Neural cell (in vitro differentiated cells): ENCODE results near the gene REXO5. TPM values are rescaled to one million over a fixed set of nuclear protein-coding genes. Genes with fewer than 3 reads are reported as not detected.

Experiments
- H2AFZ ChIP-seq: fragments of 200-600, 300-800 bp; sonication (generic), shearing (Covaris generic); 2 replicates; pipeline ENCODE4 v1.6.0; 2014; ENCODE audit warnings: low read depth, mild to moderate bottlenecking, antibody characterized with exemption, low read length, moderate library complexity
- H3F3A ChIP-seq: fragments of 200-600 bp; shearing (Covaris generic); 2 replicates; pipeline ENCODE4 v1.6.1; 2016; ENCODE audit warnings: mild to moderate bottlenecking, moderate library complexity, mixed read lengths, antibody characterized with exemption, low read length; ENCODE audit not compliant: insufficient read depth, poor library complexity, severe bottlenecking
- H3K27ac ChIP-seq: fragments of 200-600, 300-800 bp; sonication (generic), shearing (Covaris generic); 2 replicates; pipeline ENCODE4 v1.5.1; 2014; ENCODE audit warnings: mild to moderate bottlenecking, low read length, moderate library complexity
- H3K27me3 ChIP-seq: fragments of 300-800, 200-600 bp; sonication (generic), shearing (Covaris generic); 2 replicates; pipeline ENCODE4 v1.6.0; 2014; ENCODE audit warnings: mild to moderate bottlenecking, low read depth, low read length, moderate library complexity; ENCODE audit not compliant: insufficient read depth
- H3K36me3 ChIP-seq: fragments of 300-800, 200-600 bp; sonication (generic), shearing (Covaris generic); 2 replicates; pipeline ENCODE4 v1.5.1; 2014; ENCODE audit warnings: mild to moderate bottlenecking, antibody characterized with exemption, low read length, moderate library complexity; ENCODE audit not compliant: insufficient read depth
- H3K4me2 ChIP-seq: fragments of 300-800, 200-600 bp; sonication (generic), shearing (Covaris generic); 2 replicates; pipeline ENCODE4 v1.6.0; 2014; ENCODE audit warnings: mild to moderate bottlenecking, low read length
- H3K4me3 ChIP-seq: fragments of 300-800, 200-600 bp; sonication (generic), shearing (Covaris generic); 2 replicates; pipeline ENCODE4 v1.5.1; 2014; ENCODE audit warnings: mild to moderate bottlenecking, low read length, moderate library complexity
- H3K79me2 ChIP-seq: fragments of 200-600 bp; shearing (Covaris generic); replicated peaks from 2 replicates; pipeline ENCODE4 v1.6.0; 2014; ENCODE audit warnings: mild to moderate bottlenecking, low read length, moderate library complexity; ENCODE audit not compliant: insufficient read depth
- H3K9ac ChIP-seq: fragments of 300-800, 200-600 bp; sonication (generic), shearing (Covaris generic); 2 replicates; pipeline ENCODE4 v1.6.1; 2016; ENCODE audit warnings: mild to moderate bottlenecking, low read length, mixed read lengths
- H3K9me2 ChIP-seq: fragments of 200-600 bp; shearing (Covaris generic); 2 replicates; pipeline ENCODE4 v1.6.1; 2016; ENCODE audit warnings: mild to moderate bottlenecking, low read length, mixed read lengths; ENCODE audit not compliant: insufficient read depth
- H3K9me3 ChIP-seq: fragments of 200-600, 300-800 bp; sonication (generic), shearing (Covaris generic); 2 replicates; pipeline ENCODE4 v1.6.1; 2016; ENCODE audit warnings: mild to moderate bottlenecking, mixed run types, low read length, moderate library complexity, mixed read lengths
- H4K20me1 ChIP-seq: fragments of 200-600 bp; shearing (Covaris generic); 2 replicates; pipeline ENCODE4 v1.6.1; 2016; ENCODE audit warnings: mild to moderate bottlenecking, mixed run types; ENCODE audit not compliant: insufficient read depth
- CTCF ChIP-seq: fragments of 450-650 bp; IDR thresholded peaks from 2 replicates; pipeline ENCODE4 v1.5.1; 2014; ENCODE audit warnings: antibody characterized with exemption, mild to moderate bottlenecking, moderate library complexity; ENCODE audit not compliant: poor library complexity, severe bottlenecking
- EP300 ChIP-seq: fragments of 450-650 bp; conservative IDR thresholded peaks from 2 replicates; pipeline ENCODE4 v1.6.1; 2014; ENCODE audit warnings: antibody characterized with exemption, mild to moderate bottlenecking, moderate library complexity; ENCODE audit not compliant: poor library complexity, severe bottlenecking
- EZH2 ChIP-seq: fragments of 200-600, 300-800 bp; shearing (Covaris generic), sonication (generic); IDR thresholded peaks from 2 replicates; pipeline ENCODE4 v1.6.1; 2014; ENCODE audit warnings: antibody characterized with exemption, low read length, borderline replicate concordance, mild to moderate bottlenecking; ENCODE audit not compliant: insufficient read depth, poor library complexity, severe bottlenecking
- MXI1 ChIP-seq: fragments of 450-650 bp; conservative IDR thresholded peaks from 2 replicates; pipeline ENCODE4 v1.6.1; 2014; ENCODE audit warnings: antibody characterized with exemption, mild to moderate bottlenecking; ENCODE audit not compliant: poor library complexity, severe bottlenecking
- POLR2AphosphoS5 ChIP-seq: IDR thresholded peaks from 2 replicates; pipeline ENCODE4 v1.6.1; 2012
- RAD21 ChIP-seq: fragments of 450-650 bp; conservative IDR thresholded peaks from 2 replicates; pipeline ENCODE4 v1.6.1; 2014; ENCODE audit warnings: antibody characterized with exemption, mild to moderate bottlenecking, moderate library complexity
- REST ChIP-seq: IDR thresholded peaks from 2 replicates; pipeline ENCODE4 v1.6.1; 2012; ENCODE audit warnings: borderline replicate concordance
- TAF1 ChIP-seq: IDR thresholded peaks from 2 replicates; pipeline ENCODE4 v1.6.1; 2012; ENCODE audit warnings: low read depth
- polyA plus RNA-seq: library from polyadenylated mRNA; depleted of rRNA; stranded (reverse); fragments of >200 nt; gene quantifications from 2 replicates; pipeline ENCODE4 v1.2.3, GENCODE V29; 2014

Gene REXO5
- polyA plus RNA-seq, 1 donor from 2014 or later = 11.2 TPM

GRCh38 chr16:20875355-20875650 is 69.0 kb downstream of the REXO5 start:
- no peak overlapping the region for H3K9ac ChIP-seq
- H3K4me3 ChIP-seq = no peak overlapping the region
- no peaks in the 10 kb centered on the region for H4K20me1 ChIP-seq
- H3K9me2 ChIP-seq = no peaks in the 10 kb centered on the region
- TF ChIP-seq TAF1 = no peak
- TF ChIP-seq MXI1 = no peak
- no peak for TF ChIP-seq POLR2AphosphoS5
- no peak for TF ChIP-seq EP300
- H3K27me3 ChIP-seq = no peaks in the 10 kb centered on the region
- H2AFZ ChIP-seq = no peak overlapping the region
- no peaks in the 10 kb centered on the region for H3K9me3 ChIP-seq
- no peaks in the 10 kb centered on the region for H3K36me3 ChIP-seq
- no peak overlapping the region for H3K27ac ChIP-seq
- no peaks in the 10 kb centered on the region for H3F3A ChIP-seq
- no peak overlapping the region for H3K4me2 ChIP-seq
- peaks cover 12% of the 10 kb centered on the region for H3K79me2 ChIP-seq

GRCh38 chr16:20878682-20879147 is 72.4 kb downstream of the REXO5 start:
- Histone ChIP-seq H2AFZ (no peak overlapping the region), H3K9ac (no peak overlapping the region), H3K36me3 (no peaks in the 10 kb centered on the region), H3K27me3 (no peaks in the 10 kb centered on the region), H3K79me2 (peaks cover 7% of the 10 kb centered on the region), H3K9me3 (no peaks in the 10 kb centered on the region), H3K4me2 (no peak overlapping the region), H3K27ac (no peak overlapping the region), H3F3A (no peaks in the 10 kb centered on the region), H3K4me3 (no peak overlapping the region), H3K9me2 (no peaks in the 10 kb centered on the region), H4K20me1 (no peaks in the 10 kb centered on the region)
- TF ChIP-seq RAD21 (no peak), REST (no peak), EP300 (no peak), EZH2 (no peak), MXI1 (no peak), POLR2AphosphoS5 (no peak), CTCF (no peak)
